WTC11 (cell line): ENCODE results near the gene CLEC16A. TPM values are rescaled to one million over a fixed set of nuclear protein-coding genes. Genes with fewer than 3 reads are reported as not detected.

Source experiments
- ATAC-seq: fragments of 200-7000 bp; cut with Tn5 transposase; 2 replicates; pipeline ENCODE4 v1.10.0; 2021; ENCODE audit warnings: mild to moderate bottlenecking, moderate library complexity
- CTCF ChIA-PET: fragments of 300-600 bp; sonication (Branson Sonifier 250); formaldehyde crosslinking; loops from one replicate; lab custom pipeline; 2021; ENCODE audit warnings: antibody characterized with exemption; lab: Charles Lee
- POLR2A ChIA-PET: fragments of 350-600 bp; sonication (Branson Sonifier 250); formaldehyde crosslinking; loops from one replicate; lab custom pipeline; 2021; ENCODE audit warnings: antibody characterized with exemption; lab: Charles Lee
- DNase-seq: peaks from one replicate; pipeline ENCODE4 v3.0.0; 2021; ENCODE audit warnings: low spot score
- H3K27ac Mint-ChIP-seq: 2 replicates; pipeline ENCODE4 v1.8.0; 2021; ENCODE audit warnings: mixed read lengths
- H3K27me3 Mint-ChIP-seq: 2 replicates; pipeline ENCODE4 v1.8.0; 2021; ENCODE audit warnings: low read depth, mild to moderate bottlenecking, moderate library complexity, mixed read lengths
- H3K36me3 Mint-ChIP-seq: 2 replicates; pipeline ENCODE4 v1.8.0; 2021; ENCODE audit warnings: mixed read lengths
- H3K4me1 Mint-ChIP-seq: 2 replicates; pipeline ENCODE4 v1.8.0; 2022; ENCODE audit warnings: mixed read lengths
- H3K4me3 Mint-ChIP-seq: 2 replicates; pipeline ENCODE4 v1.8.0; 2021; ENCODE audit warnings: mild to moderate bottlenecking, moderate library complexity, mixed read lengths
- H3K9me3 Mint-ChIP-seq: 2 replicates; pipeline ENCODE4 v1.8.0; 2021; ENCODE audit warnings: mixed read lengths
- ATF2 ChIP-seq: sonication (generic); formaldehyde crosslinking; IDR thresholded peaks from 2 replicates; pipeline ENCODE4 v1.8.1; 2022; ENCODE audit warnings: low read depth, missing genetic modification reagents, borderline replicate concordance
- CREM ChIP-seq: sonication (generic); formaldehyde crosslinking; IDR thresholded peaks from 2 replicates; pipeline ENCODE4 v1.8.1; 2022; ENCODE audit warnings: mild to moderate bottlenecking, missing genetic modification reagents, moderate library complexity
- FOXP1 ChIP-seq: sonication (generic); formaldehyde crosslinking; IDR thresholded peaks from 2 replicates; pipeline ENCODE4 v1.8.0; 2022; ENCODE audit warnings: missing genetic modification reagents, mild to moderate bottlenecking, moderate library complexity, borderline replicate concordance
- JUN ChIP-seq: sonication (generic); formaldehyde crosslinking; IDR thresholded peaks from 2 replicates; pipeline ENCODE4 v1.8.0; 2023; ENCODE audit warnings: mild to moderate bottlenecking, missing genetic modification reagents
- MYBL2 ChIP-seq: sonication (generic); formaldehyde crosslinking; IDR thresholded peaks from 2 replicates; pipeline ENCODE4 v1.8.1; 2023; ENCODE audit warnings: mild to moderate bottlenecking, moderate library complexity, missing genetic modification reagents
- PREB ChIP-seq: sonication (generic); formaldehyde crosslinking; IDR thresholded peaks from 2 replicates; pipeline ENCODE4 v1.8.1; 2022; ENCODE audit warnings: mild to moderate bottlenecking, missing genetic modification reagents, moderate library complexity, borderline replicate concordance
- SMAD3 ChIP-seq: sonication (generic); formaldehyde crosslinking; IDR thresholded peaks from 2 replicates; pipeline ENCODE4 v1.8.0; 2022; ENCODE audit warnings: missing genetic modification reagents, mild to moderate bottlenecking, borderline replicate concordance
- SMAD4 ChIP-seq: sonication (generic); formaldehyde crosslinking; IDR thresholded peaks from 2 replicates; pipeline ENCODE4 v1.8.0; 2022; ENCODE audit warnings: mild to moderate bottlenecking, missing genetic modification reagents
- TEAD1 ChIP-seq: sonication (generic); formaldehyde crosslinking; IDR thresholded peaks from 2 replicates; pipeline ENCODE4 v1.8.0; 2022; ENCODE audit warnings: mild to moderate bottlenecking, missing genetic modification reagents
- ZBTB21 ChIP-seq: sonication (generic); formaldehyde crosslinking; IDR thresholded peaks from 2 replicates; pipeline ENCODE4 v1.8.1; 2023; ENCODE audit warnings: mild to moderate bottlenecking, missing genetic modification reagents, borderline replicate concordance
- ZMAT4 ChIP-seq: fragments of 250-450 bp; sonication (Bioruptor Pico); IDR thresholded peaks from 2 replicates; pipeline ENCODE4 v1.9.0; 2021; ENCODE audit warnings: mild to moderate bottlenecking
- ZNF317 ChIP-seq: sonication (generic); formaldehyde crosslinking; IDR thresholded peaks from 2 replicates; pipeline ENCODE4 v1.8.1; 2023; ENCODE audit warnings: low read depth, mild to moderate bottlenecking, moderate library complexity, missing genetic modification reagents, borderline replicate concordance
- ZNF416 ChIP-seq: fragments of 250-450 bp; sonication (Bioruptor Pico); IDR thresholded peaks from 2 replicates; pipeline ENCODE4 v1.9.0; 2021; ENCODE audit warnings: mild to moderate bottlenecking, inconsistent platforms
- ZNF423 ChIP-seq: fragments of 250-450 bp; sonication (Bioruptor Pico); IDR thresholded peaks from 2 replicates; pipeline ENCODE4 v2.1.2; 2022; ENCODE audit warnings: mild to moderate bottlenecking, moderate library complexity
- ZNF512 ChIP-seq: sonication (generic); formaldehyde crosslinking; IDR thresholded peaks from 2 replicates; pipeline ENCODE4 v1.8.1; 2022; ENCODE audit warnings: missing genetic modification reagents, borderline replicate concordance
- ZNF671 ChIP-seq: fragments of 250-450 bp; sonication (Bioruptor Pico); IDR thresholded peaks from 2 replicates; pipeline ENCODE4 v1.8.0; 2021; ENCODE audit warnings: mild to moderate bottlenecking
- total RNA-seq: library from RNA; stranded (reverse); gene quantifications from 3 replicates; pipeline ENCODE4 v1.2.3, GENCODE V29; 2021

The CLEC16A gene
- total RNA-seq, 1 experiment from 2014 or later = 14.4 TPM

GRCh38 chr16:10949424-10949970 lies 5.1 kb downstream of the CLEC16A start:
- POLR2A ChIA-PET = interaction anchor here (0.6 to 1.4 kb wide), 3 partner anchors 304 to 663 kb away, joined by 3 to 9 read pairs (median 3); partner anchors contain the start of gene SOCS1
- peaks cover 61% of the 10 kb centered on the region for H3K4me1 Mint-ChIP-seq
- no peaks in the 10 kb centered on the region for H3K27me3 Mint-ChIP-seq
- H3K9me3 Mint-ChIP-seq = no peaks in the 10 kb centered on the region
- ATAC-seq (peak; percentile 75), DNase-seq (peak; percentile 59)
- no peak overlapping the region for H3K4me3 Mint-ChIP-seq
- no peaks in the 10 kb centered on the region for H3K36me3 Mint-ChIP-seq
- CTCF ChIA-PET = interaction anchor here (1.1 to 7.5 kb wide), 8 partner anchors 12 to 565 kb away, joined by 3 to 70 read pairs (median 3); partner anchors contain the start of genes CIITA and SOCS1
- peak overlapping the region; percentile 18 for H3K27ac Mint-ChIP-seq
- peak; percentile 55 for TF ChIP-seq ZNF423
- TF ChIP-seq CREM (CRISPR knock-in tag) = no peak

GRCh38 chr16:10950393-10950792 lies 6.0 kb downstream of the CLEC16A start:
- ATAC-seq = no peak
- H3K36me3 Mint-ChIP-seq = no peaks in the 10 kb centered on the region
- no peaks in the 10 kb centered on the region for H3K27me3 Mint-ChIP-seq
- H3K4me3 Mint-ChIP-seq = no peak overlapping the region
- no peak for DNase-seq
- no peak for TF ChIP-seq CREM (CRISPR knock-in tag)
- TF ChIP-seq ZNF317 (CRISPR knock-in tag) = no peak
- TF ChIP-seq SMAD3 (CRISPR knock-in tag) = no peak
- no peak for TF ChIP-seq SMAD4 (CRISPR knock-in tag)
- no peak for TF ChIP-seq ZMAT4 (CRISPR knock-in tag)
- no peak for TF ChIP-seq ZNF512 (CRISPR knock-in tag)
- no peak for TF ChIP-seq MYBL2 (CRISPR knock-in tag)
- TF ChIP-seq ZNF416 (CRISPR knock-in tag) = no peak
- no peak for TF ChIP-seq TEAD1
- TF ChIP-seq ZNF671 (CRISPR knock-in tag) = no peak
- TF ChIP-seq ZBTB21 (CRISPR knock-in tag) = no peak
- TF ChIP-seq ATF2 = no peak
- POLR2A ChIA-PET = interaction anchor here (1.4 kb wide), 1 partner anchor 305 kb away, joined by 3 read pairs; the partner anchor contains the start of gene SOCS1
- CTCF ChIA-PET = interaction anchor here (0.6 to 7.5 kb wide), 12 partner anchors 13 to 437 kb away, joined by 3 to 70 read pairs (median 3); partner anchors contain the start of gene SOCS1
- no peaks in the 10 kb centered on the region for H3K9me3 Mint-ChIP-seq
- no peak overlapping the region for H3K27ac Mint-ChIP-seq
- H3K4me1 Mint-ChIP-seq = peaks cover 57% of the 10 kb centered on the region

GRCh38 chr16:10951026-10951425 lies 6.7 kb downstream of the CLEC16A start:
- Mint-ChIP-seq H3K27me3 (no peaks in the 10 kb centered on the region), H3K4me3 (no peak overlapping the region), H3K4me1 (peaks cover 53% of the 10 kb centered on the region), H3K36me3 (no peaks in the 10 kb centered on the region), H3K27ac (no peak overlapping the region), H3K9me3 (no peaks in the 10 kb centered on the region)
- no peak for ATAC-seq
- POLR2A ChIA-PET = no interaction called here
- CTCF ChIA-PET = interaction anchor here (0.8 to 7.5 kb wide), 8 partner anchors 13 to 436 kb away, joined by 3 to 70 read pairs (median 4); no protein-coding TSS in a partner anchor
- TF ChIP-seq FOXP1 = no peak
- TF ChIP-seq PREB (CRISPR knock-in tag) = no peak
- no peak for TF ChIP-seq JUN (CRISPR knock-in tag)
- TF ChIP-seq ZMAT4 (CRISPR knock-in tag) = no peak
- DNase-seq = no peak
